Activated CD4-positive, alpha-beta T cell treated with anti-CD3 and anti-CD28 coated beads, Interleukin-2, Interleukin-4, amounts not matched to agents 100 ng/mL and 50 ng/mL, durations not matched to agents 16 hours and 8 hours (primary cell): ENCODE results near the gene GUCA1C.
A peak's percentile ranks its signal among the peaks of the same experiment; 100 is the strongest.

ENCODE experiments used
- DNase-seq: peaks from one replicate; pipeline ENCODE4 v3.0.0-alpha.2; 2020; ENCODE audit warnings: low spot score

The GUCA1C gene

GRCh38 chr3:108909799-108910198, 43.9 kb downstream of the GUCA1C start:
- DNase-seq: no peak

GRCh38 chr3:108907194-108907593, 46.5 kb downstream of the GUCA1C start:
- no peak for DNase-seq

GRCh38 chr3:108899530-108899929, 54.1 kb downstream of the GUCA1C start:
- no peak for DNase-seq

- DNase-seq: no peak
Measured at GRCh38 chr3:108897883-108898282, 55.8 kb downstream of the GUCA1C start.

GRCh38 chr3:108894981-108895380, 58.7 kb downstream of the GUCA1C start:
- no peak for DNase-seq

- no peak for DNase-seq
Measured at GRCh38 chr3:108891833-108892232, 61.8 kb downstream of the GUCA1C start.

GRCh38 chr3:108887777-108888176, 65.9 kb downstream of the GUCA1C start:
- DNase-seq: no peak

GRCh38 chr3:108887121-108887520, 66.6 kb downstream of the GUCA1C start:
- no peak for DNase-seq

GRCh38 chr3:108883373-108883772, 70.3 kb downstream of the GUCA1C start:
- DNase-seq: no peak

GRCh38 chr3:108882762-108883161, 70.9 kb downstream of the GUCA1C start:
- no peak for DNase-seq

- no peak for DNase-seq
Measured at GRCh38 chr3:108879915-108880314, 73.8 kb downstream of the GUCA1C start.

- no peak for DNase-seq
Measured at GRCh38 chr3:108877901-108878300, 75.8 kb downstream of the GUCA1C start.

GRCh38 chr3:108863799-108864135, 89.9 kb downstream of the GUCA1C start:
- no peak for DNase-seq

GRCh38 chr3:108862865-108863798, 90.5 kb downstream of the GUCA1C start:
- peak; percentile 40 for DNase-seq

- no peak for DNase-seq
Measured at GRCh38 chr3:108861401-108861800, 92.3 kb downstream of the GUCA1C start.
